Heart left ventricle (tissue), 16 donors: ENCODE data around the gene MOK. TPM values are rescaled to one million over a fixed set of nuclear protein-coding genes. Genes with fewer than 3 reads are reported as not detected.

Experiments used
- ATAC-seq, 4 donors: fragments of 200-7000 bp; cut with Tn5 transposase; one replicate each; pipeline ENCODE4 v1.9.1; 2020 to 2022; ENCODE audit warnings: moderate library complexity in 4 of 4, mild to moderate bottlenecking in 3 of 4, moderate number of reproducible peaks in 1 of 4
- DNase-seq, 5 donors: peaks; one replicate each; pipeline ENCODE4 v3.0.0-alpha.2; 2020
- H3K27ac ChIP-seq, 12 donors: fragments of 200-600 bp; sonication (generic) in 4 of 12; one replicate each; pipeline versions ENCODE4 v1.5.0 to v1.8.0; 2016 to 2022; ENCODE audit warnings: mild to moderate bottlenecking in 2 of 12
- H3K27me3 ChIP-seq, 9 donors: fragments of 200-600 bp; sonication (generic) in 2 of 9; one replicate each; pipeline versions ENCODE4 v1.5.1 to v1.8.0; 2016 to 2022; ENCODE audit warnings: mild to moderate bottlenecking in 3 of 9
- H3K36me3 ChIP-seq, 9 donors: fragments of 200-600 bp; sonication (generic) in 2 of 9; one replicate each; pipeline versions ENCODE4 v1.5.0 to v1.8.0; 2018 to 2022; ENCODE audit warnings: mild to moderate bottlenecking in 2 of 9
- H3K4me1 ChIP-seq, 12 donors: fragments of 200-600 bp; sonication (generic) in 4 of 12; one replicate each; pipeline versions ENCODE4 v1.5.0 to v1.8.0; 2016 to 2022; ENCODE audit warnings: mild to moderate bottlenecking in 3 of 12
- H3K4me3 ChIP-seq, 12 donors: fragments of 200-600 bp; sonication (generic) in 4 of 12; one replicate each; pipeline versions ENCODE4 v1.5.0 to v1.8.0; 2017 to 2022; ENCODE audit warnings: mild to moderate bottlenecking in 9 of 12, moderate library complexity in 4 of 12
- H3K9me3 ChIP-seq, 12 donors: fragments of 200-600 bp; sonication (generic) in 4 of 12; one replicate each; pipeline versions ENCODE4 v1.5.0 to v1.8.0; 2016 to 2022; ENCODE audit warnings: mild to moderate bottlenecking in 1 of 12
- CTCF ChIP-seq, 12 donors: fragments of 200-600 bp; sonication (generic) in 4 of 12; IDR thresholded peaks; one replicate each; pipeline versions ENCODE4 v1.5.0 to v1.8.0; 2018 to 2022; ENCODE audit warnings: antibody characterized with exemption in 12 of 12, mild to moderate bottlenecking in 5 of 12
- POLR2A ChIP-seq, 2 donors: fragments of 450-650 bp; IDR thresholded peaks; one replicate each; pipeline ENCODE4 v1.6.1; 2017; ENCODE audit warnings: antibody characterized with exemption in 2 of 2, mild to moderate bottlenecking in 2 of 2, moderate library complexity in 2 of 2
- WGBS, 4 donors: extraction: QIAGEN DNeasy Blood & Tissue Kit in 2 of 4; methylation state at CpG; one replicate each; pipeline versions ENCODE4 v1.1.5 to v1.1.7; 2013 to 2018; 5-methylcytosine and 5-hydroxymethylcytosine counted together
- intact Hi-C, 10 donors: fragments of 100-400 bp; cut with DNase I; formaldehyde crosslinking; loops; one replicate each; pipeline versions ENCODE4 v1.11.1 to v1.14.2; 2022
- polyA plus RNA-seq, 2 donors: library from polyadenylated mRNA; stranded (reverse); fragments of 200-250 nt; gene quantifications; one replicate each; pipeline ENCODE4 v1.2.3, GENCODE V29; 2013
- total RNA-seq, 9 donors: library from RNA; depleted of rRNA in 2 of 9; stranded (reverse); fragments of >200 nt in 2 of 9; fragmentation: NEBNext Ultra II Directional in 3 of 9; extraction: Animal tissue kit (Norgen Biotek cat#: 25700) in 3 of 9; gene quantifications; one replicate each; pipeline versions ENCODE4 v1.1.0 to v1.2.4, GENCODE V29; 2016 to 2023
- donor health status: ischemic (EF 13 %, LVEDD 7.1; RV severe dilation, severe dysfunction).
- donor health status: healthy with polysubstance abuse.
- donor health status: DM: no; HTN: yes; CAD: no.
- donor health status: DM: no; HTN: no; CAD: no.
- donor health status: ischemic (EF 25% LVEDD 6.9; RV normal size, moderate dysfunction).
- donor health status: ischemic (EF 25% LVEDD 5.7; RV mildly dilated, moderate dysfunction).
- donor health status: healthy.
- donor health status: DM: yes; HTN: yes; CAD: no.
- donor health status: ischemic (EF 35%, LVEDD 5.7; RV mildly dilated, moderate dysfunction).
- donor health status: nonischemic (EF 11% LVEDD 7.7; RV severe dilation, severe dysfunction).
- donor health status: DM: yes; HTN: yes; CAD: no.
- donor health status: PGD.
- donor health status: ischemic (EF 29% LVEDD 5.4; RV normal size, mild dysfunction).
- donor health status: nonischemic (EF 23%, LVEDD 6.1; RV moderate dilation, normal function).

The MOK gene
- total and polyA plus RNA-seq, 11 donors, result 8.7 to 18.1 (median 12.7) TPM

GRCh38 chr14:102351023-102351422 lies 46.1 kb upstream of the MOK start:
- DNase-seq (peak in 4 of 5 donors; percentile 49 to 69 (median 60)), ATAC-seq (peak; percentile 36 to 94 (median 65))
- Histone ChIP-seq H3K36me3 (peaks cover 3 to 94% (median 81%) of the 10 kb centered on the region in 9 donors), H3K4me3 (peak overlapping the region in 1 of 12 donors; percentile 4), H3K27ac (peak overlapping the region; percentile 0 to 77 (median 66)), H3K27me3 (no peaks in the 10 kb centered on the region), H3K4me1 (peaks cover 0 to 24% (median 11%) of the 10 kb centered on the region in 12 donors), H3K9me3 (no peaks in the 10 kb centered on the region)
- intact Hi-C loops, result no loop called here
- no peak for TF ChIP-seq CTCF (IDR thresholded peaks at IDR 0.05)
- no peak for TF ChIP-seq POLR2A (IDR thresholded peaks at IDR 0.05)
- 55 to 68% (median 61%) methylated on average over 9 to 10 of the region's 10 CpGs for WGBS, 4 donors

- ATAC-seq, result peak in 1 of 4 donors; percentile 12
- no peak overlapping the region for H3K4me3 ChIP-seq
- DNase-seq, result no peak
- no peak overlapping the region for H3K27ac ChIP-seq
- H3K9me3 ChIP-seq, result no peaks in the 10 kb centered on the region
- peaks cover 6 to 94% (median 81%) of the 10 kb centered on the region in 9 donors for H3K36me3 ChIP-seq
- intact Hi-C loops, result no loop called here
- TF ChIP-seq CTCF (IDR thresholded peaks at IDR 0.05), result no peak
- no peak for TF ChIP-seq POLR2A (IDR thresholded peaks at IDR 0.05)
- WGBS, 4 donors, result 87 to 93% (median 91%) methylated on average over 15 to 16 of the region's 16 CpGs
- H3K4me1 ChIP-seq, result peaks cover 0 to 24% (median 11%) of the 10 kb centered on the region in 12 donors
- H3K27me3 ChIP-seq, result no peaks in the 10 kb centered on the region
Observed at GRCh38 chr14:102348376-102348775, 43.4 kb upstream of the MOK start.

GRCh38 chr14:102346645-102347044 lies 41.7 kb upstream of the MOK start:
- WGBS, 4 donors, result 94 to 98% (median 95%) methylated on average over 4 of the region's 4 CpGs
- Histone ChIP-seq H3K27me3 (no peaks in the 10 kb centered on the region), H3K27ac (no peak overlapping the region), H3K36me3 (peaks cover 6 to 94% (median 83%) of the 10 kb centered on the region in 9 donors), H3K4me1 (peaks cover 0 to 13% (median 5%) of the 10 kb centered on the region in 12 donors), H3K4me3 (no peak overlapping the region), H3K9me3 (no peaks in the 10 kb centered on the region)
- intact Hi-C loops, result no loop called here
- TF ChIP-seq POLR2A (IDR thresholded peaks at IDR 0.05), result no peak
- ATAC-seq (no peak), DNase-seq (no peak)

- ATAC-seq (no peak), DNase-seq (no peak)
- no peak overlapping the region for H3K27ac ChIP-seq
- WGBS, 4 donors, result 80 to 87% (median 81%) methylated on average over 3 of the region's 3 CpGs
- H3K4me1 ChIP-seq, result peaks cover 0 to 1% (median 0%) of the 10 kb centered on the region in 12 donors
- no peak overlapping the region for H3K4me3 ChIP-seq
- H3K9me3 ChIP-seq, result no peaks in the 10 kb centered on the region
- intact Hi-C loops, result no loop called here
- no peaks in the 10 kb centered on the region for H3K27me3 ChIP-seq
- TF ChIP-seq CTCF (IDR thresholded peaks at IDR 0.05) (no peak), POLR2A (IDR thresholded peaks at IDR 0.05) (no peak)
- H3K36me3 ChIP-seq, result peaks cover 6 to 100% (median 96%) of the 10 kb centered on the region in 9 donors
Observed at GRCh38 chr14:102345232-102345631, 40.3 kb upstream of the MOK start.

GRCh38 chr14:102344485-102344884 lies 39.5 kb upstream of the MOK start:
- DNase-seq (no peak), ATAC-seq (no peak)
- Histone ChIP-seq H3K4me3 (no peak overlapping the region), H3K27me3 (no peaks in the 10 kb centered on the region), H3K27ac (no peak overlapping the region), H3K4me1 (no peaks in the 10 kb centered on the region), H3K36me3 (peaks cover 6 to 100% (median 95%) of the 10 kb centered on the region in 9 donors), H3K9me3 (no peaks in the 10 kb centered on the region)
- intact Hi-C loops, result no loop called here
- 81 to 98% (median 92%) methylated on average over 5 of the region's 5 CpGs for WGBS, 4 donors
- TF ChIP-seq POLR2A (IDR thresholded peaks at IDR 0.05), result no peak
- TF ChIP-seq CTCF (IDR thresholded peaks at IDR 0.05), result no peak
